GM19035 (cell line): Measurements from ENCODE around the gene DYSF.
"Not testable (repeated sequence)": the region's sequence is repeated elsewhere in the genome, so short reads cannot be mapped to it uniquely, and the experiment has no call there.

Experiments used
- ATAC-seq: cut with Tn5 transposase; IDR thresholded peaks from one replicate; pipeline ENCODE4 v1.9.1; 2021; ENCODE audit not compliant: unreplicated experiment

DYSF gene

GRCh38 chr2:71453404-71454220 is at the start of gene DYSF:
Gene DYSF (plus strand): TSS chr2:71453561.
- ATAC-seq, result no peak

GRCh38 chr2:71409611-71410010 is 43.8 kb upstream of the DYSF start:
- no peak for ATAC-seq

- no peak for ATAC-seq
Measured at GRCh38 chr2:71410696-71411095, 42.7 kb upstream of the DYSF start.

- ATAC-seq, result not testable (repeated sequence)
Measured at GRCh38 chr2:71416866-71417265, 36.5 kb upstream of the DYSF start.

- ATAC-seq, result no peak
Measured at GRCh38 chr2:71417300-71418202, 35.8 kb upstream of the DYSF start.

- no peak for ATAC-seq
Measured at GRCh38 chr2:71419145-71419544, 34.2 kb upstream of the DYSF start.

- no peak for ATAC-seq
Measured at GRCh38 chr2:71419976-71420375, 33.4 kb upstream of the DYSF start.

- no peak for ATAC-seq
Measured at GRCh38 chr2:71422786-71423185, 30.6 kb upstream of the DYSF start.

GRCh38 chr2:71423817-71424420 is 29.4 kb upstream of the DYSF start:
- ATAC-seq, result no peak

- no peak for ATAC-seq
Measured at GRCh38 chr2:71426721-71427120, 26.6 kb upstream of the DYSF start.

GRCh38 chr2:71428472-71429383 is 24.6 kb upstream of the DYSF start:
- no peak for ATAC-seq

GRCh38 chr2:71445142-71445541 is 8.2 kb upstream of the DYSF start:
- ATAC-seq, result not testable (repeated sequence)

GRCh38 chr2:71446505-71446904 is 6.9 kb upstream of the DYSF start:
- no peak for ATAC-seq

- no peak for ATAC-seq
Measured at GRCh38 chr2:71449343-71449742, 4.0 kb upstream of the DYSF start.

GRCh38 chr2:71451705-71452104 is 1.7 kb upstream of the DYSF start:
- ATAC-seq, result no peak

- ATAC-seq, result no peak
Measured at GRCh38 chr2:71452565-71452964, 796 bp upstream of the DYSF start.

GRCh38 chr2:71454221-71455010 is 1.1 kb downstream of the DYSF start:
- ATAC-seq, result no peak

GRCh38 chr2:71455011-71455740 is 1.8 kb downstream of the DYSF start:
- no peak for ATAC-seq
